Peyer's patch (tissue), 4 donors: Measurements from ENCODE around the gene SLC41A3.

Source experiments
- POLR2A ChIP-seq, 2 donors: fragments of 450-650 bp; IDR thresholded peaks; one replicate each; pipeline ENCODE4 v1.5.1; 2017; ENCODE audit warnings: antibody characterized with exemption in 2 of 2, mild to moderate bottlenecking in 2 of 2, moderate library complexity in 2 of 2
- TF ChIP-seq, protein P1 (sequence below), 6 experiments: fragments of 450-650 bp in 4 of 6; fragments of 200-600 bp in 2 of 6; sonication (generic) in 1 of 6; IDR thresholded peaks; one replicate each; pipeline ENCODE4 v1.5.1; 2017 to 2019; ENCODE audit warnings: antibody characterized with exemption in 6 of 6, mild to moderate bottlenecking in 3 of 6, moderate library complexity in 1 of 6

DNA sequence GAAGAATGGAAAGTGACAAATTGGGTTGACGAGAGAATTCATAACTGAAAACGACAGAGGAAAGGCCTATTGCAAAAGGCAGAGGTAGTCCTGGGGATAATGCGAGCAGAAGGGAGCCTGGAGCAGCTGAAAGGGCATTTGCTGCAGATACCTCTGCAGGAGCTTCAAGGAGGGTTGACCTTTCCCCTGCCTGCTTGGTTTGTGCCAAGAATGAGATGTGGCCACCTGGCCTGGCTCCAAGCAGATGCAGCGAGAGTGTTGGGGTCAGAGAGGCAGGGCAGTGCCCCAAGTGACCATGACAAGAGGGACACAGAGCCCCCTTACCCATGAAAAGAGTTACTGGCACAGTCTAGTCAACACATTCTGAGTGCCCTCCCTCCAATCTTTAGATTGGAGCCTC lies 43.5 kb downstream of the SLC41A3 start:
- TF ChIP-seq, protein P1, sequence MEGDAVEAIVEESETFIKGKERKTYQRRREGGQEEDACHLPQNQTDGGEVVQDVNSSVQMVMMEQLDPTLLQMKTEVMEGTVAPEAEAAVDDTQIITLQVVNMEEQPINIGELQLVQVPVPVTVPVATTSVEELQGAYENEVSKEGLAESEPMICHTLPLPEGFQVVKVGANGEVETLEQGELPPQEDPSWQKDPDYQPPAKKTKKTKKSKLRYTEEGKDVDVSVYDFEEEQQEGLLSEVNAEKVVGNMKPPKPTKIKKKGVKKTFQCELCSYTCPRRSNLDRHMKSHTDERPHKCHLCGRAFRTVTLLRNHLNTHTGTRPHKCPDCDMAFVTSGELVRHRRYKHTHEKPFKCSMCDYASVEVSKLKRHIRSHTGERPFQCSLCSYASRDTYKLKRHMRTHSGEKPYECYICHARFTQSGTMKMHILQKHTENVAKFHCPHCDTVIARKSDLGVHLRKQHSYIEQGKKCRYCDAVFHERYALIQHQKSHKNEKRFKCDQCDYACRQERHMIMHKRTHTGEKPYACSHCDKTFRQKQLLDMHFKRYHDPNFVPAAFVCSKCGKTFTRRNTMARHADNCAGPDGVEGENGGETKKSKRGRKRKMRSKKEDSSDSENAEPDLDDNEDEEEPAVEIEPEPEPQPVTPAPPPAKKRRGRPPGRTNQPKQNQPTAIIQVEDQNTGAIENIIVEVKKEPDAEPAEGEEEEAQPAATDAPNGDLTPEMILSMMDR (IDR thresholded peaks at IDR 0.05), result no peak
- TF ChIP-seq POLR2A (IDR thresholded peaks at IDR 0.05), result no peak
